Fibroblast of lung (primary cell): ENCODE measurements around the gene UBTD1. TPM values are rescaled to one million over a fixed set of nuclear protein-coding genes. Genes with fewer than 3 reads are reported as not detected.
"Not testable (repeated sequence)": the region's sequence is repeated elsewhere in the genome, so short reads cannot be mapped to it uniquely, and the experiment has no call there.

ENCODE experiments used
- DNase-seq, 2 donors: peaks; one replicate each; pipeline versions ENCODE4 v3.0.0 to v3.0.0-alpha.2; 2010; ENCODE audit warnings: low read depth in 2 of 2
- H2AFZ ChIP-seq: 2 replicates; pipeline ENCODE4 v1.5.1; 2012; ENCODE audit warnings: low read length, control low read depth, inconsistent platforms
- H3K27ac ChIP-seq: 2 replicates; pipeline ENCODE4 v1.5.1; 2011; ENCODE audit warnings: low read length, control low read depth; ENCODE audit not compliant: insufficient read depth
- H3K27me3 ChIP-seq: 2 replicates; pipeline ENCODE4 v1.5.1; 2011; ENCODE audit warnings: mild to moderate bottlenecking, low read length; ENCODE audit not compliant: control insufficient read depth, insufficient read depth
- H3K36me3 ChIP-seq: 2 replicates; pipeline ENCODE4 v1.5.1; 2011; ENCODE audit warnings: low read length; ENCODE audit not compliant: control insufficient read depth, insufficient read depth
- H3K4me1 ChIP-seq: 2 replicates; pipeline ENCODE4 v1.5.1; 2011; ENCODE audit warnings: low read length; ENCODE audit not compliant: control insufficient read depth, insufficient read depth; ENCODE audit errors: extremely low read depth
- H3K4me2 ChIP-seq: 2 replicates; pipeline ENCODE4 v1.5.1; 2011; ENCODE audit warnings: low read length, control low read depth; ENCODE audit not compliant: insufficient read depth; ENCODE audit errors: extremely low read depth
- H3K4me3 ChIP-seq, 4 experiments: fragments of 200-600 bp in 1 of 4; sonication (generic) in 1 of 4; replicated peaks in 1 of 4; 2 replicates each; pipeline ENCODE4 v1.5.1; 2011 to 2016; ENCODE audit warnings: low read length in 4 of 4, low read depth in 3 of 4, mild to moderate bottlenecking in 3 of 4, control low read depth in 2 of 4, inconsistent platforms in 1 of 4, mixed read lengths in 1 of 4; ENCODE audit not compliant: insufficient read depth in 1 of 4; ENCODE audit errors: control extremely low read depth in 1 of 4
- H3K79me2 ChIP-seq: 2 replicates; pipeline ENCODE4 v1.5.1; 2012; ENCODE audit warnings: mild to moderate bottlenecking, low read length, inconsistent platforms; ENCODE audit not compliant: control insufficient read depth, insufficient read depth
- H3K9ac ChIP-seq: 2 replicates; pipeline ENCODE4 v1.5.1; 2011; ENCODE audit warnings: mild to moderate bottlenecking, low read length, control low read depth; ENCODE audit not compliant: insufficient read depth
- H3K9me3 ChIP-seq: 2 replicates; pipeline ENCODE4 v1.5.1; 2012; ENCODE audit warnings: low read depth, low read length; ENCODE audit not compliant: control insufficient read depth, insufficient read depth
- H4K20me1 ChIP-seq: 2 replicates; pipeline ENCODE4 v1.5.1; 2011; ENCODE audit warnings: low read length; ENCODE audit not compliant: control insufficient read depth, insufficient read depth; ENCODE audit errors: extremely low read depth
- CTCF ChIP-seq, 2 donors: IDR thresholded peaks in 1 of 2; conservative IDR thresholded peaks in 1 of 2; 1 replicate in 1 of 2; 2 replicates in 1 of 2; pipeline ENCODE4 v1.5.1; 2011 to 2012; ENCODE audit warnings: low read length in 2 of 2, control low read depth in 1 of 2, inconsistent platforms in 1 of 2, low read depth in 1 of 2, mild to moderate bottlenecking in 1 of 2
- EZH2 ChIP-seq: IDR thresholded peaks from 2 replicates; pipeline ENCODE4 v1.5.1; 2012; ENCODE audit warnings: low read length, control low read depth, mild to moderate bottlenecking; ENCODE audit errors: missing control alignments
- polyA plus RNA-seq, 2 donors: library from polyadenylated mRNA; depleted of rRNA in 1 of 2; stranded (reverse) in 1 of 2; unstranded in 1 of 2; fragments of >200 nt; gene quantifications; 2 replicates each; pipeline ENCODE4 v1.2.1, GENCODE V29; 2011 to 2012; ENCODE audit warnings: missing spikeins in 1 of 2
- total RNA-seq: library from RNA; depleted of rRNA; stranded (reverse); fragments of >200 nt; gene quantifications from 2 replicates; pipeline ENCODE4 v1.2.1, GENCODE V29; 2014

Gene UBTD1
- total and polyA plus RNA-seq, 2 donors (not counting 1 experiment from before 2014, with no cell fraction given) = 10.7 to 22.0 TPM

GRCh38 chr10:97551271-97551670 lies 52.5 kb downstream of the UBTD1 start:
- H3K4me2 ChIP-seq = no peak overlapping the region
- H3K9ac ChIP-seq = no peak overlapping the region
- H3K27ac ChIP-seq = no peak overlapping the region

GRCh38 chr10:97553575-97554031 lies 54.9 kb downstream of the UBTD1 start:
- Histone ChIP-seq H3K4me3 (no peak overlapping the region), H3K36me3 (no peaks in the 10 kb centered on the region), H3K79me2 (no peaks in the 10 kb centered on the region), H3K4me2 (peak overlapping the region; percentile 35), H3K9me3 (no peaks in the 10 kb centered on the region), H3K4me1 (peaks cover 2% of the 10 kb centered on the region), H4K20me1 (no peaks in the 10 kb centered on the region), H3K27me3 (no peaks in the 10 kb centered on the region), H2AFZ (no peak overlapping the region), H3K27ac (no peak overlapping the region), H3K9ac (no peak overlapping the region)
- peak; percentile 93 to 97 for TF ChIP-seq CTCF (conservative IDR thresholded peaks at IDR 0.05 in 1 of 2, IDR thresholded peaks at IDR 0.05 in 1 of 2; ENCODE audit: low read depth in 1 of 2, low read length in 2 of 2)
- TF ChIP-seq EZH2 = no peak
- DNase-seq = peak; percentile 63 to 81

More at GRCh38 chr10:97551271-97551670, 52.5 kb downstream of the UBTD1 start:
- Histone ChIP-seq H2AFZ (no peak overlapping the region), H3K36me3 (no peaks in the 10 kb centered on the region), H3K4me3 (no peak overlapping the region), H3K27me3 (no peaks in the 10 kb centered on the region), H3K79me2 (no peaks in the 10 kb centered on the region), H3K9me3 (no peaks in the 10 kb centered on the region), H3K4me1 (peaks cover 6% of the 10 kb centered on the region), H4K20me1 (no peaks in the 10 kb centered on the region)
- no peak for TF ChIP-seq EZH2
- DNase-seq = no peak

GRCh38 chr10:97554336-97554735 lies 55.6 kb downstream of the UBTD1 start:
- H3K4me1 ChIP-seq, H2AFZ ChIP-seq, DNase-seq, H3K27ac ChIP-seq, H3K4me3 ChIP-seq, H3K36me3 ChIP-seq, H3K9me3 ChIP-seq, H3K27me3 ChIP-seq, H3K79me2 ChIP-seq, H3K4me2 ChIP-seq, H3K9ac ChIP-seq, H4K20me1 ChIP-seq: not testable (repeated sequence)

- not testable (repeated sequence) for H3K9ac ChIP-seq, H3K27ac ChIP-seq
Measured at GRCh38 chr10:97555541-97555940, 56.8 kb downstream of the UBTD1 start.

GRCh38 chr10:97560731-97561381 lies 62.1 kb downstream of the UBTD1 start:
- H3K9ac ChIP-seq, H3K27me3 ChIP-seq, H3K79me2 ChIP-seq, H3K4me2 ChIP-seq, H3K36me3 ChIP-seq, DNase-seq, H3K4me1 ChIP-seq, H2AFZ ChIP-seq, H4K20me1 ChIP-seq, H3K27ac ChIP-seq, H3K9me3 ChIP-seq: not testable (repeated sequence)
- peak overlapping the region in 1 of 4 experiments; percentile 20 for H3K4me3 ChIP-seq

More at GRCh38 chr10:97555541-97555940, 56.8 kb downstream of the UBTD1 start:
- not testable (repeated sequence) for DNase-seq, H3K4me2 ChIP-seq, H3K9me3 ChIP-seq, H4K20me1 ChIP-seq, H2AFZ ChIP-seq, H3K79me2 ChIP-seq, H3K27me3 ChIP-seq, H3K36me3 ChIP-seq, H3K4me3 ChIP-seq, H3K4me1 ChIP-seq

GRCh38 chr10:97561386-97562077 lies 62.8 kb downstream of the UBTD1 start:
- not testable (repeated sequence) for H3K4me2 ChIP-seq, H2AFZ ChIP-seq, H3K9ac ChIP-seq

More at GRCh38 chr10:97561386-97562077, 62.8 kb downstream of the UBTD1 start:
- H3K4me3 ChIP-seq, H4K20me1 ChIP-seq, H3K9me3 ChIP-seq, H3K36me3 ChIP-seq, H3K79me2 ChIP-seq, H3K27ac ChIP-seq, DNase-seq, H3K27me3 ChIP-seq, H3K4me1 ChIP-seq: not testable (repeated sequence)
